Activated naive CD4-positive, alpha-beta T cell treated with anti-CD3 and anti-CD28 coated beads, Interleukin-2, amount 50 U/mL, for 72 hours (primary cell): ENCODE results near the gene CCDC152. TPM values are rescaled to one million over a fixed set of nuclear protein-coding genes. Genes with fewer than 3 reads are reported as not detected.

ENCODE experiments used
- total RNA-seq, 2 donors: library from RNA; stranded (reverse); gene quantifications; one replicate each; pipeline ENCODE4 v1.2.3, GENCODE V29; 2022

CCDC152 gene
- total RNA-seq, 2 donors from 2014 or later = 1.3 to 9.0 TPM

Other genes with a start within 250 kb of the CCDC152 start
- gene SELENOP, start 55.1 kb downstream of the CCDC152 start, total RNA-seq = not detected